SK-N-SH treated with all-trans-retinoic acid at 6 μM for 48 hours (cell line): Measurements from ENCODE around the gene SPEM2.

ENCODE experiments used
- BACH2 ChIP-seq: fragments of 250-450 bp; sonication (Bioruptor Pico); IDR thresholded peaks from 2 replicates; pipeline ENCODE4 v1.9.0; 2021; ENCODE audit warnings: mild to moderate bottlenecking, borderline replicate concordance
- CREB5 ChIP-seq: fragments of 250-450 bp; sonication (Bioruptor Pico); IDR thresholded peaks from 2 replicates; pipeline ENCODE4 v1.5.1; 2020; ENCODE audit warnings: low read depth, mild to moderate bottlenecking, moderate library complexity
- CSDC2 ChIP-seq: fragments of 250-450 bp; sonication (Bioruptor Pico); IDR thresholded peaks from 2 replicates; pipeline ENCODE4 v1.5.0; 2020; ENCODE audit warnings: mild to moderate bottlenecking, moderate library complexity
- ISL1 ChIP-seq: fragments of 250-450 bp; sonication (Bioruptor Pico); IDR thresholded peaks from 2 replicates; pipeline ENCODE4 v2.1.2; 2022; ENCODE audit warnings: mild to moderate bottlenecking, moderate library complexity
- RARB ChIP-seq: fragments of 250-450 bp; sonication (Bioruptor Pico); IDR thresholded peaks from 2 replicates; pipeline ENCODE4 v1.8.0; 2021; ENCODE audit warnings: mild to moderate bottlenecking, moderate library complexity
- TSHZ2 ChIP-seq: fragments of 250-450 bp; sonication (Bioruptor Pico); IDR thresholded peaks from 2 replicates; pipeline ENCODE4 v1.5.0; 2020; ENCODE audit warnings: mild to moderate bottlenecking, moderate library complexity
- ZFP3 ChIP-seq: fragments of 250-450 bp; sonication (Bioruptor Pico); IDR thresholded peaks from 2 replicates; pipeline ENCODE4 v1.5.0; 2020; ENCODE audit warnings: mild to moderate bottlenecking, moderate library complexity
- ZFP30 ChIP-seq: fragments of 450-650 bp; formaldehyde crosslinking; IDR thresholded peaks from 2 replicates; pipeline ENCODE4 v1.5.0; 2022; ENCODE audit warnings: mild to moderate bottlenecking, moderate library complexity

GRCh38 chr17:7405350-7406234, 19.8 kb upstream of the SPEM2 start:
- TF ChIP-seq TSHZ2 (CRISPR knock-in tag) (no peak), ZFP30 (CRISPR knock-in tag) (no peak), RARB (CRISPR knock-in tag) (no peak), BACH2 (CRISPR knock-in tag) (no peak), ISL1 (no peak), CSDC2 (CRISPR knock-in tag) (no peak), ZFP3 (CRISPR knock-in tag) (no peak), CREB5 (CRISPR knock-in tag) (no peak)
